ENCODE results near the gene TOX2. TPM values are rescaled to one million over a fixed set of nuclear protein-coding genes. Genes with fewer than 3 reads are reported as not detected.
A peak's percentile ranks its signal among the peaks of the same experiment; 100 is the strongest.

Gene TOX2
- total RNA-seq, 1 experiment from 2014 or later, result not detected

DNA sequence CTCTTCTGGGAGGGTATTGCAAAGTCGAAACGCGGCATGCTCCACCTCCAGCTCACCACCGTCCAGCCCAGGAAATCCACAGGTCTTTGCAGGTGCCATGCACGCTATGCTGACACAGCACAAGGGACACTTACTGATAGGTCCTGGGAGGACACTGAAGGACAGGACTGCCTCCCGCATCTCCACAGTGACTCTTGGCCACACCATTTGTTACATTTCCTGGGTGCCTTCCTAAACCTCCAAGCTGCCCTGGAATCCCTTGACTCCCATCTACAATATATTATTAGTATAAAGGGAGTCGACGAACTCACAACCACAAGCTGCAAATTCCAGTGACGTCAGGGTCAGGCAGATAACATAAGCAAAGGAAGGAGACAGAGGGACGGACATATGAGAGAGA is 165.4 kb downstream of the TOX2 start:
- H3K9me3 Mint-ChIP-seq (ENCODE audit: low read depth, unreplicated experiment), result no peaks in the 10 kb centered on the region
- H3K27me3 Mint-ChIP-seq (ENCODE audit: unreplicated experiment), result peaks cover 46% of the 10 kb centered on the region
- no peak overlapping the region for H3K27ac Mint-ChIP-seq (ENCODE audit: unreplicated experiment)
- intact Hi-C loops (cut with micrococcal nuclease; ENCODE audit: unreplicated experiment), result loop anchor here (1.0 to 10.0 kb wide), 5 partner anchors 24 to 543 kb away; no protein-coding TSS in a partner anchor
- no peak for TF ChIP-seq CTCF (IDR thresholded peaks at IDR 0.05; ENCODE audit: unreplicated experiment)
- H3K36me3 Mint-ChIP-seq (ENCODE audit: insufficient read depth, unreplicated experiment), result no peaks in the 10 kb centered on the region
- CTCF ChIA-PET, result interaction anchor here (0.6 to 1.8 kb wide), 12 partner anchors 20 to 623 kb away, joined by 3 to 15 read pairs (median 4); partner anchors contain the start of genes SGK2 and SRSF6
- DNase-seq, result no peak
- no TSS peak for BruUV-seq (replicated peaks)
- H3K4me1 Mint-ChIP-seq (ENCODE audit: low read depth, unreplicated experiment), result peaks cover 7% of the 10 kb centered on the region
- H3K4me3 Mint-ChIP-seq (ENCODE audit: low read depth, unreplicated experiment), result no peak overlapping the region

DNA sequence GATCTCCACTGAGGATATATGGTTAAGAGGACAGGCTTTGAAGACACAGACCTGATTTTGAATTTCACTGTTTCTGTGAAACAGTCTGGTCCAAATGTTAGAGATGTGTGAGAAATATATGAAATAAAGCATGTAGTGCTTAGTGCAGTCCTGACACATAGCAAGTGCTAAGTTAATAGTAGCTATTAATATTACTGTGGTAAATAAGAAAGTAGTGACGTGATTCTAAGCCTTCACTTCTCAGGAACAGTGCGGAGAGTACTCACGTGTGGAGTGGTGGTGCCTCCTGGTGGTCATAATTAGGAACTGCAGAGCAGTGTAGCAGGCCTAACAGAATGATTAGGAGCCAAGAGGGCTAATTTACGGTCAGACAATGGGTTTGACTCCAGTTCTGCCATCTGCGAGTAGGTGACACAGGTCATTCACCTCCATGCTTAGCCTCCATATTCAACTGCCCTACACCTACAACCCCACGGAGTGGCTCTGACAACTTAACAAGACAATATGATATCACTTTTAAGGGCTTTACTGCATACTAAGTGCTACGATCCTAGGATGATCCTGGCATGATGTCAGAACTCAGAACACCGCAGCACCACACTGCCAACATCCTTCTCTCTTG is 166.1 kb downstream of the TOX2 start:
- peak; percentile 98 for TF ChIP-seq CTCF (IDR thresholded peaks at IDR 0.05; ENCODE audit: unreplicated experiment)
- Mint-ChIP-seq H3K36me3 (ENCODE audit: insufficient read depth, unreplicated experiment) (no peaks in the 10 kb centered on the region), H3K27ac (ENCODE audit: unreplicated experiment) (no peak overlapping the region), H3K4me3 (ENCODE audit: low read depth, unreplicated experiment) (no peak overlapping the region), H3K27me3 (ENCODE audit: unreplicated experiment) (peaks cover 41% of the 10 kb centered on the region), H3K4me1 (ENCODE audit: low read depth, unreplicated experiment) (peaks cover 7% of the 10 kb centered on the region), H3K9me3 (ENCODE audit: low read depth, unreplicated experiment) (no peaks in the 10 kb centered on the region)
- CTCF ChIA-PET, result interaction anchor here (0.6 to 1.8 kb wide), 11 partner anchors 21 to 623 kb away, joined by 3 to 15 read pairs (median 4); partner anchors contain the start of genes SGK2 and SRSF6
- peak; percentile 86 for DNase-seq
- no TSS peak for BruUV-seq (replicated peaks)
- intact Hi-C loops (cut with micrococcal nuclease; ENCODE audit: unreplicated experiment), result loop anchor here (1.0 to 10.0 kb wide), 5 partner anchors 24 to 543 kb away; no protein-coding TSS in a partner anchor

GRCh38 chr20:44081476-44081875 is 166.8 kb downstream of the TOX2 start:
- BruUV-seq (replicated peaks), result no TSS peak
- no peaks in the 10 kb centered on the region for H3K9me3 Mint-ChIP-seq (ENCODE audit: low read depth, unreplicated experiment)
- DNase-seq, result no peak
- H3K27ac Mint-ChIP-seq (ENCODE audit: unreplicated experiment), result no peak overlapping the region
- no peak for TF ChIP-seq CTCF (IDR thresholded peaks at IDR 0.05; ENCODE audit: unreplicated experiment)
- CTCF ChIA-PET, result interaction anchor here (0.6 kb wide), 1 partner anchor 95 kb away, joined by 7 read pairs; no protein-coding TSS in a partner anchor
- H3K4me1 Mint-ChIP-seq (ENCODE audit: low read depth, unreplicated experiment), result peaks cover 7% of the 10 kb centered on the region
- intact Hi-C loops (cut with micrococcal nuclease; ENCODE audit: unreplicated experiment), result loop anchor here (5.0 to 10.0 kb wide), 2 partner anchors 237 to 544 kb away; no protein-coding TSS in a partner anchor
- H3K27me3 Mint-ChIP-seq (ENCODE audit: unreplicated experiment), result peaks cover 44% of the 10 kb centered on the region
- H3K36me3 Mint-ChIP-seq (ENCODE audit: insufficient read depth, unreplicated experiment), result no peaks in the 10 kb centered on the region
- no peak overlapping the region for H3K4me3 Mint-ChIP-seq (ENCODE audit: low read depth, unreplicated experiment)

- no peak overlapping the region for H3K27ac Mint-ChIP-seq (ENCODE audit: unreplicated experiment)
- CTCF ChIA-PET, result interaction anchor here (0.6 kb wide), 1 partner anchor 95 kb away, joined by 7 read pairs; no protein-coding TSS in a partner anchor
- no peaks in the 10 kb centered on the region for H3K9me3 Mint-ChIP-seq (ENCODE audit: low read depth, unreplicated experiment)
- H3K27me3 Mint-ChIP-seq (ENCODE audit: unreplicated experiment), result peaks cover 48% of the 10 kb centered on the region
- TF ChIP-seq CTCF (IDR thresholded peaks at IDR 0.05; ENCODE audit: unreplicated experiment), result no peak
- no peak overlapping the region for H3K4me3 Mint-ChIP-seq (ENCODE audit: low read depth, unreplicated experiment)
- no peak for DNase-seq
- intact Hi-C loops (cut with micrococcal nuclease; ENCODE audit: unreplicated experiment), result loop anchor here (2.0 to 10.0 kb wide), 3 partner anchors 237 to 633 kb away; no protein-coding TSS in a partner anchor
- no peaks in the 10 kb centered on the region for H3K36me3 Mint-ChIP-seq (ENCODE audit: insufficient read depth, unreplicated experiment)
- no TSS peak for BruUV-seq (replicated peaks)
- H3K4me1 Mint-ChIP-seq (ENCODE audit: low read depth, unreplicated experiment), result peaks cover 7% of the 10 kb centered on the region
Measured at GRCh38 chr20:44081888-44082287, 167.2 kb downstream of the TOX2 start.
